NCI-H1092 (cell line): Measurements from ENCODE around the gene FOXP4.

Source experiments
- DNase-seq: peaks from one replicate; lab custom pipeline; 2025; lab: John Stamatoyannopoulos, UW

FOXP4 gene

DNA sequence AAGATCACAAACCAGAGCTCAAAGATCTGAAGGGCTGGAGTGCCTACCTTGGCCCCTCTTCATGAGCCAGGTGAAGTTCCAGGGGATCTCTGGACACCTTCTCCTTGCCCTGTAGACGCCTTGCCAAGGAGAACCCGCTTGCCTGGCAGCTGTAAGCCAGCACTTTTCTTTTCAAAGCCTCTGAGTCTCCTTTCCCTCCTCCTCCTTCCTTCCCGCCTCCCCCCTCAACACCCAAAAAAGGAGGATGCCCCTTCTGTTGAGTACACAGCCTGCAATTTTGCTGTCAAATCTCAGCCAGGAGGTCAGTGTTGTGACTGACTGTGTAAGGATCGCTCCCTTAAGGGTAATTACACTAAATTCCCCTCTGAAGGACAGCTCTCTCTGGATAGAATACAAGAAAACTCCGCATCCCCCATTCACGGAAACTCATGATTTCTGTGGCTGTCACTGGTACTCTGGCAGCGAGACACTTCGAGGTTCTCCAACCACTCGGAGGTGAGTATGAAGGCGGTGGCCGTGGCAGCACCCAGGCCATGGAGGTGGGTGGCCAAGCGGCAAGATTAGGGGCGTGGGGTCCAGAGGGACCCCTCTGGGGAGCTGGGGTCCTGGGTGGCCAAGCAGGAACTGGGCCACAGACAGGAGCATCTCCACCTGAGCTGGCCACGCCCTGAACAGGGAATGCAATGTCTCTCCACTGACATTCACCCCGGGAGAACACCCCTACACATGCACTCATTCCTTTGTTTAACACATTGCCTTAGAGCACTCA is 23.2 kb upstream of the FOXP4 start:
- no peak for DNase-seq

DNA sequence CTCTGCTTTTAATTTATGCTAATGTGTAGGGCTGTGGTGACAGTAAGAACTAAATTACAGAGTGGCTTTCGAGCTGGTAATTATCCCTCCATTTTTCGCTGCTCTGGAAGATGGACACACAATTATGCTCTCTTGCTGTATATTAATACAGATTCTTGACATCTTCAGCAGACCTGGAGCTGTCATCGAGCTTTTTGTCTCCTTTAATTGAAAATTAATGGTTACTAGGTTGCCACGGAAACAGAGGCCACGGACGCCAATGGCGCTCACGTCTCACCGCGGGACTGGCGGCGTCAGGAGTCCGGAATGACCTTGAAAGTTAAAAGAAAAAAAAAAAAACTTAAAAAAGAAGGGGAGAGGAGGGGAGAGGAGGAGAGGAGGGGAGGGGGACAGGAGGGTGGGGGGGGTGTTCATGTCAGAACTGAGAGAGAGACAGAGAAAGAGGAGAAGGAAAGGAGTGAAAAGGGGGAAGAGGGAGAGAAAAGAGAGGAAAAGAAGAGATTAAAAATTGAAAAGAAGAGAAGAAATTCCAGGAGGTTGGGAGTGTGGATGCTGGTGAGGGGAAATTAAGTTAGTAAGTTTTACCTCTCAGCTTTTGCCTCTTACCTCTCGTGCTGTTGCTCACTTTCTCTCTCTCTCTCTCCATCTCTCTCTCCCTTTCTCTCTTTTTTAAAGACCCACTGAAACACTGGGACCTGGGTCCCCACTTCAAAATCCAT is 22.1 kb upstream of the FOXP4 start:
- DNase-seq: no peak

DNA sequence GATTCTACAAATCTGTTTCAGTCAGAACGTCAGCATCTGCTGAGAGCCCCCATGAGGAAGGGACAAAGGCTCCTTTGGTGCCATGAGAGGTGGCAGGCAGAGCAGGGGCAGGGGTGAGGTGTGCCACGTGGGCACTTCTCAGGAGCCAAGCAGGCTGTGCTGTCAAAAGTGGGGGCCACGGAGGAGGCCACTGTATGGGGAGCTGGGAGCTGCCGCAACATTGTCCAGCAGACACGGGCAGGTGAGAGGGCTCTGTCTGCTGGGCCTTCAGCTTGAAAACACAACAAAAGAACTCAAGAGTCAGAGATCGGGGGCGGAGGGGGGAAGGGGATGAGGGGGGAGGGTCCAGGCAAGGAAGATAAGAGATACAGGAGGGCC is 21.6 kb upstream of the FOXP4 start:
- no peak for DNase-seq

DNA sequence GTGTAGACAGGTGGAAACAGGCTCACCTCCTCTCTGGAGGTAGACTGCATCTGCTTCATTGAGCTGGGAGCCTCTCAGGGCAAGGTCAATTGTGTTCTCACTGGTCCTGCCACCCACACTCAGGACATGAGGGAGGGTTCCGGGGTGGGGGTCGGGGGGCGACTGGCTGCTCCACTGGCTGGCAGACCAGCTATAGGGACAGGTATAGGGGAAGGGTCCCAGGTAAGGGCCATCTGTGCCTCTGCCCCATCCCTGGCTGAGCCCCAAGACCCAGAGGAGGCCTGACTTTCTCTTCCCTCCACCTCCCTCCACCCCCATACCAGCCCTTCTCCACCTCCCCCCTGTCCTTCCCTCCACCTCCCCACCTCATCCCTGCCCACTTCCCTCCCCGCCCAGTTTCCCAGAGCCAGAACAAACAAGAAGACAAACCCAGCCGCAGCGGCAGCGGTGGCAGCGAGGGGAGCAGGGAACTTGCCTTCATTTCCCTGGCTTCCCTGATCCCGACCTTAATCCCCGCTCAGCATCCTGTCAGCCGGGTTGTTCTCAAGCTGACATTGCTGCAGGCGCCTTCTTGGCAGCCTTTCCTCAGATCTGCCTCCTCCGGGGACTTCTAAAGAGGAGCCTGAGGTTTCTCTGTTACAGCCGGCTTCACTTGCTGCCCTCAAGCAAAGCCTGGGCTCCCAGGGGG is 18.3 kb upstream of the FOXP4 start:
- DNase-seq: peak; percentile 35

DNA sequence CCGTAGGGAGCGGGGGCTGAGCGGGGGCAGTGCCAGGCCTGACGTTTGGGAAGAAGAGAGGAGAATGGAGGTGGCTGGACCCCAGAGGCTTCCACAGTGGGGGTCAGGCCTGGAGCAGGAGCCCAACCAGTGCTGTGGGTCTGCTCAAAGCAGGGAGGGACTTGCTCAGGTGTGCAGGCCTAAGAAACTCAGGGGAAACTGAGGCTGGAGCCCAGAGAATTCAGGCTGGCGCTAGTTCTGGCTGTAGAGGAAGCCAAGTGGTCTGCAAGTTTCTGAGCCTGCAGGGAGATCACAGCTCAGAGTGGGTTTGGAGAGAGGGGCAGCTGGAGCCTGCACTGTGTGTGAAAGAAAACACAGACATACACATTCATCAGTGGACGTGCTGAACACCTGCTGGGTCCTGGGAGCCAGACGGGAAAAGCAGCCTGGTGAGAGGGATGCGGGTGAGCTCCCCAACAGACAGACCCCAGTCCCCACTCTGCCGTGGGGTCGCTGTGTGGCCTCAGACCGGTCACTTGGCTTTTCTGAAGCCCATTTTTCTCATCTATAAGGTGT is 17.7 kb upstream of the FOXP4 start:
- no peak for DNase-seq

DNA sequence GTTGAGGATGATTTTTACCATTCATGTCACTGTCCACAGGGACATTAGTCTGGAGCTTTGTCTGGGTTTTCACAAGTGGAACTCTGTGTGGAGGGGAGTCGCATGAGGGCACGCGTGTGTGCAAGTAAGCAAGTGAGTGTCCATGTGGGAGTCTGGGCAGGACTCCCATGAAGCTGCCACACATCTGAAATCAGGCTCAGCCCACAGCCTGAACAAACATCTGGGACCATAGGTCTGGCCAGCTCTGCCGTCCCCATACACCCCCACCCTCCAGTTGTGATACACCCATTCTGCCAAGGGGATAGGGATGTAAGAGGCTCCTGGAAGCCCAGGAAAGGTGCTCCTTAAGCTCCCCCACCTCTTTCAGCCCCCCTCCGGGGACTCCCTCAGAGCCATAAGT is 17.1 kb upstream of the FOXP4 start:
- DNase-seq: no peak

DNA sequence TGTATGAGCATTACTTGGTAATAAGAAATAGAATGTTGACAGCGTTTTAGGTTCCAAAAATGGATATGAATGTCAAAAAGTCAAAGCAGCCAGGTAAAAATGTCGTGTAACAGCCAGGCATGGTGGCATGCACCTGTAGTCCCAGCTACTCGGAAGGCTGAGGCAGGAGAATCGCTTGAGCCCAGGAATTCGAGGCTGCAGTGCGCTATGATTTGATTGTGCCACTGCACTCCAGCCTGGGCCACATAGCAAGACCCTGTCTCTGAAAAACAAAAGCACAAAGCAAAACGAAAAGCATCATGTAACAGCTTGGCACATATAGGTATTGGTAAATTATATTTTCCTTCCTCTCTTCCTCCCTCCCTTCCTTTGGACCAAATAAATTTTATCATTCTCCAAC is 16.2 kb upstream of the FOXP4 start:
- DNase-seq: no peak

DNA sequence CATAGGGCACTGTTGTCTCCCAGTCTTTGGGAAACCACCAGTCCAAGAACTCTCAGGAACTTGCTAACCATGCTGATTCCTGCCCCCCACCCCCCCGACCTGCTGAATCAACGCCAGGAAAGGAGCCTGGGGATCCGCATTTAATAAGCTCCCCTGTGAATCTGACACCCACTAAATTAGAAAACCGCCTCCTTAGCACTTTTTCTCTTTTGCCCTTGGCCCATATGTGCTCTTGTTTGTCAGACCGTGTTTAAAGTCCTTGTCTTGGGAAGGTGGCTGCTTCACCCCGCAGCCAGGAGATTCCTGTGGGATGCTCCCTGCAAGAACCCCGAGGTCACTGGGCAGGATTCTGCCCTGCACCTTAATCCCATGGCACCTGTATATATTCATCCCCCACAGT is 15.7 kb upstream of the FOXP4 start:
- DNase-seq: no peak

DNA sequence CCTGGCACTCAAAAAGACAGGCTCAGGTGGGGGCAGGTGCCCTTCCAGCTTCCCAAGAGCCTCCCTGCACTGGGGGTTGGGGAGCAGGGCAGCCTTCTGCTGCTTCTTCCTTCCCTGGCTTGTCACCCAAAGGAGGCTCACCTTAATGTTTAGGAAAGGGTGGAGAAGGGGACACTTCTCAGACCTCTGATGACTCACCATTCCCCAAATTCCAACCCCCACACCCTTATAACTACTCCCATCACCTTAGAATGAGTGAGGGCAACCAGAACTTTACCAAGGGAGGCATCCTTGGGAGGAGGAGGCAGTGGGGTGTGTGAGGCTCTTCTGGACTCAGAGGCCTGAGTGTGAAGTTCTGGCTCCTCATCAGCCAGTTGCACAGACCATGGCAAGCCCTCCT is 15.2 kb upstream of the FOXP4 start:
- no peak for DNase-seq

DNA sequence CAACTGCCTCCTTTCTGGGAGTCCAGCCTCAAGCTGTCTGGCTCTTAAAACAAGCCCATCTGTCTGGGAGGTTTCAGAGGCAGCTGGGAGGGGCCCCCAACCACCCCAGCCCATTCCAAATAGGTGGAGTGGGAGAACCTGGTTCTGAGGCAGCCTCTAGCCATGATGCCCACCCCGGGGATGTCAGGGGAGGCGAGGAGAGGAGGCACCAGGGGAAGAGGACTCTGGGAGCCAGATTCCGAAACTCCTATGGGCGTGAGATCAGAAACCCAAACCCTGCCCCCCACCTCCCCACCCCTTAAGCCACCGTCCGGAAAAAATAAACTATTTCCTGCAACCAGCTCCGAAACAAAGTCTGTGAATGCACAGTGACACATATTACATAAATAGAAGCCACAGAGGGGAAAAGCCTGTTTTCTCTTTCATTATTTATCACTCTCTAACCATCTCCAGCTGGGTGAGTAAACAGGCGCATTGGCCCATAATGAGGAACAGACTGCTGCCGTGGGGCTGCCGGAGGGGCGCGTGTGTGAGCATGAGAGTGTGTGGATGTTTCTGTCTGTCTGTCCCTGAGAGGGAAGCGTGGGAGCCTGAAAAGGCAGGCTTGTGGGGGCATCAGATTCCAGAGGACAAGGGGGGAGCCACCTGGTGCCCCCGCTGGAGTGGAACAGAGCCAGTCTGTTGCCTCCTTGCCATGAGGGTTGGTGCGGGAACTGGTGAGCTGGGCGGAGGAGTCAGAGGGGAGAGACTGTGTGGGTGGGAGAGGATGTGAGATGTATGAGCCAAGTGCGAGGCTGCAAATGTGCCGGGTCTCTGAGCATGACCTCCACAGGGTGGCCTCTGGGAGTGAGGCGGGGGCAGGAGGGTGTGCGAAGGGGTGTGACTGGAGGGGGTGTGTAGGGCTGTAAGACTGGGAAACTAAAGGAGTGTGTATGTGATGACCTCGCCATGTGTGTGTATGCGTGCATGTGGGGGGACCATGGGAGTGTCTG is 14.3 kb upstream of the FOXP4 start:
- DNase-seq: no peak

DNA sequence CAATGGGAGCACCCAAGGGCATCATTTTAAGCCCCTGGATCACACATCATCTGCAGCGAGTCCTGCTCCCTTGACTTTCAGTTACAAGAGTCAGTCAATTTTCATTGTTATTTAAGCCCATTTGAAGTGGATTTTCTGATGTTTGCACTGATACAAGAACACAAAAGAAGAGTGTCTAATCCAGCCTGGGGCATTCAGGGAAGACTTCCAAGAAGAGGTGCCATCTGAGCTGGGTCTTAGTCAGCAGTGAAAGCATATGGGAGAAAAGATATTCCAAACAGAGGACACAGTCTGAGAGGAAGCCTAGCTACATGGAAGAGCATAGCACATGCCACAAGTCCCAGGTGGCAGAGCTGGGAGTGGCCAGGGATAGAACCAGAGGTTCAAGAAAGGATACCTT is 10.4 kb upstream of the FOXP4 start:
- DNase-seq: no peak

DNA sequence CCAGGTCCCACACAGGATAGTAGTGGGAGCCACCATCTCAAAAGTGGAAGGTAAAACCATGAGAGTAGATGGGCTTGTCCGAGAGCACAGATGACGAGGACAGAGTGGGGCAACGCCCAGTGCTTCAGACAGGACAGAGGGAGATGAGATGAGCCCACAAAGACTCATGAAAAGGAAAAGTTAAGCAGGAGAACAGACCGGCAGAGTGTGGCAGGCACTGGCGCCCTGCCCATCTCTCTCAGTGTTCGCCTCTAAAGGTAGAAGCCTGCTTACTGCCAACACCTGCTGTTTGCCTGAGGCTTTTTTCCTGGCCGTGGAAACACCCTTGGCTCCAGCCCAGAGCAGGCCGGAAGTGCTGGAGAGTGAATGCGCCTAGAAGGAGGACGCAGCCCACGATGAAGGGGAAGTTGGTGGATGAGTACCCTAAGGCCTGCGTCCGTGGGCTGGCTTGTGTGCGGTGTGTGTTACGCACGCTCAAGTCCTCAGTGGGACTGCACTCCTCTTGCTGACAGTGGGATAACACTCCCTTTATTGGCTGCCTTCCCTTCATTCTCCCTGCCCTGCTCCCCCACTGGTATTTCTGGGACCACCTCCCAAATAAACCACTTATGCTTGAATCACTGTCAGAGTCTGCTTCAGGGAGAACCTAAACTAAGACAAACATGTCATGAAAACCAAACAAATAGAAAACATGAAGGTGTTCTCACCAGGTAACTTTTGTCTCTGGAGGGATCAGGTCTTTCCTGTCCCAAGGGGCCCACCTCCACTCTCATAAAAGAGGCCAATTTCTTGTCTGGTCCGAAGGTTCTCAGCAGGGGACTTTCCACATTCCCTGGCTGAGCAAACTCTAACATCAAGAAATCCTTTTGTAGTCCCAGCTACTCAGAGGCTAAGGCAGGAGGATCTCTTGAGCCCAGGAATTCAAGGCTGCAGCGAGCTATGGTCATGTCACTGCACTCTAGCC is 9.1 kb upstream of the FOXP4 start:
- peak; percentile 88 for DNase-seq

DNA sequence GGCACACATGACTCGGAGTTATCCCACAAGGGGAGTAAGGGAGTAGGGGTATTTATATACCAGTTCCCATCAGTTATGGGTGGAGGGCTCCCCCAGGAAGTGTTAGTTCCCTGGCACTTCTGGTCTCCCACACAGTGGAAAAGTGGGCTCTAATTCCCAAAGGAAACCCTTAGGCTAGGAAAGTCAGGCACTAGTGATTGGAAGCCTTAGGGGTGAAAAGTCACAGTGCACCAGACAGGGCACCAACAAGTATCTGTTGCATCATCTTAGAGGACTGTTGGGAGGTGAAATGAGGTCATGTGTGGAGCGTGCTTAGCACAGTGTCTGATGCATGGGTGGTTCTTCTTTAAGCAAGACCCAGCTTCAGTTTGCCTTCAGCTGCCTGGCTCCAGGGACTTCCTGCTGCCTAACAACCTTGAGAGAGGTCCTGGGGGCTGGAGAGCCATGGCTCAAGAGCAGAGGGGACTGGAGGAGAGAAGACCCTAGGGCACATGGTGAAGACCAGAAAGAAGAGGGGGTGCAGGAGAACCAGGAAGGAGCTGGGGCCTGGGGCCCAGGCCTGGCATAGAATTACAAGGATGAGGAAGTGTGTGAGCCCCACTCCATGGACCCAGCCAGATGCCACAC is 7.5 kb upstream of the FOXP4 start:
- no peak for DNase-seq

DNA sequence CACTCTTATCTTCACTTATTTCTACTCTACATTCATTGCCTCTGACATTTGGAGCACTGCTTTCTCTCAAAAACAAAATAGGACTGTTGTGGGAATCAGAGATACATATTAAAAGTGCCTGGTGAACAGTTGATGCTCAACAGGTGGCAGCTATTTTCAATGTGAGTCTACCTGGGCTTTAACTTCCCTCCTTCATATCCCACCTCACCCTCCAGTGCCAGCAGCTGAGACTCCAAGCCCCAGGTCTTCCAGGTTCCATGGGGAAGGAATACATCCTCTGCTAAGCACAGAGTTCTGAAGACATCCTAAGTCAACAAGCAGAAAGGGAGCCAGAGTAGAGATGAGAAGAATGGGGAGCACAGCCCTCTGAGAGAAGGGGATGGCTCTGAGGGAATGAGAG is 7.0 kb upstream of the FOXP4 start:
- no peak for DNase-seq

DNA sequence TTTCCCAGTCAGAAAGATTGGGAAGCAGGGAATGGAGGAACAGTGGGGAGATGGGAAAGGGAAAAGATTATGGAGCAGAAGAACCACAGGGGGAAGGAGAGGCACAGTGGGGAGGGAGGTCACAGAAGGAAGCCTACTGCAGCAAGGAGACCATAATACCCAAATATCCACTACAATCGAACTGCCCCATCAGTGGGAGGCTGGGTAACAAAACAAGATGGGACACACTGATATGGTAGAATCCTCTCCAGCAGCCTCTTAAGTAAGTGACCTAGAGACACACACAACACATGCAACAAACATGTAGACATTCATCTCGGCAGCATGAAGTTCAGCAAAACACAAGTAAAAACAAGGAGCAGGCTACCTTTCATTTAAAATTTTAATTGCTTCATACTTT is 4.8 kb upstream of the FOXP4 start:
- no peak for DNase-seq

DNA sequence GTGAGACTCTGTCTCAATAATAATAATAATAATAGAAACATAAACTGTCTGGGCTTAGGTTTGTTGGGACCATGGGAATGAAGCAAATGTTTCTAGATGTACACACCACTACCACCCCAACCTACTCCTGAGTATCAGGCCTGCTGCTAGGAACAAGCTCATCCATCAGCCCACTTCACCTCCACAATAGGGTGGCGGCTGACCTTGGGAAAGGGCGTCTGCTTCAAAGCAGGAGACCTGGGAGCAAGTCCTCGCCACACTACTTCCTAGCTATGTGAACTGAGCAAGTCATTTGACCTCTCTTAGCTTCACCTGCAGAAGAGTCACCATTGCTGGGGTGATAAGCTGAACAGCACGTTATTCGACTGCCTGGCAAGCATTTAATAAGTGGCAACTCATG is 3.1 kb upstream of the FOXP4 start:
- DNase-seq: no peak

DNA sequence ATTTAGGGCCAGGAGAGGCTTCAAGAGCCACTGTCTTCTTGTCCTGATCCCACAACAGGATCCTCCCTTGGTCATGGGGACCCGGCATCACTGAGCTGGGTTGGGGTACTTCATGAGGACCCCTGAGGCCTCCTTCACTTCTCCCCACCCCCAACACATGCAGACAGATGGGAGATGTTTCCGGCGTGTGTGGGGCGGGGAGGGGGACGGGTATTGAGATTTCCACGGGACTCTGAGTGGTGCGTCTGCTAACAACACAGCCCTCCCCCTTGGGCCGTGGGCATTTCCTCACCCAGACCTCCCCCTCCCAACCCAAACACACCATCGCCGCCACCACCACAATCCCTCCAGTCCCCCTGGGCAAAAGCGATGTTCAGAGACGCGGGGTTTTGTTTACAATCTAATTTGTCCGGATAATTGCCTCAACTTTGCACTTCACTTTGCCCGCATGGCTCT is 906 bp upstream of the FOXP4 start:
- DNase-seq: no peak

DNA sequence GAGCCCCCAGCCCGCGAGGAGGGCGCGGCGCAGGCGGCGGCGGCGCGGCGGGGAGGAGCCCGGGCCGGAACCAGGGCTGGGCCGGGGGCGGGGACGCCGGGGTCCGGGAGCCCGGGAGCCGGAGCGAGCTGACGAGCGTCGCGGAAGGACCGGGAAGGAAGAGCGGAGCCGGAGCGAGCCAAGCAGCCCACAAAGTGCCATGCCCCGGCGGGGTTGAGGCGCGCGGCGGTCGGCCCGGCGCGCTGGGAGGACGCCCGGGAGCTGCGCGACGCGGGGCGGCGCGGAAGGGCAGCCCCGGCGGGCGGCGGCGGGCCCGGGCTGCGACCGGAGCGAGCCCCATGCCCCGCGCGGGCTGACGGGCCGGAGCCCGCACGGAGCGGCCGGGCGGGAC is 289 bp downstream of the FOXP4 start:
- DNase-seq: no peak

DNA sequence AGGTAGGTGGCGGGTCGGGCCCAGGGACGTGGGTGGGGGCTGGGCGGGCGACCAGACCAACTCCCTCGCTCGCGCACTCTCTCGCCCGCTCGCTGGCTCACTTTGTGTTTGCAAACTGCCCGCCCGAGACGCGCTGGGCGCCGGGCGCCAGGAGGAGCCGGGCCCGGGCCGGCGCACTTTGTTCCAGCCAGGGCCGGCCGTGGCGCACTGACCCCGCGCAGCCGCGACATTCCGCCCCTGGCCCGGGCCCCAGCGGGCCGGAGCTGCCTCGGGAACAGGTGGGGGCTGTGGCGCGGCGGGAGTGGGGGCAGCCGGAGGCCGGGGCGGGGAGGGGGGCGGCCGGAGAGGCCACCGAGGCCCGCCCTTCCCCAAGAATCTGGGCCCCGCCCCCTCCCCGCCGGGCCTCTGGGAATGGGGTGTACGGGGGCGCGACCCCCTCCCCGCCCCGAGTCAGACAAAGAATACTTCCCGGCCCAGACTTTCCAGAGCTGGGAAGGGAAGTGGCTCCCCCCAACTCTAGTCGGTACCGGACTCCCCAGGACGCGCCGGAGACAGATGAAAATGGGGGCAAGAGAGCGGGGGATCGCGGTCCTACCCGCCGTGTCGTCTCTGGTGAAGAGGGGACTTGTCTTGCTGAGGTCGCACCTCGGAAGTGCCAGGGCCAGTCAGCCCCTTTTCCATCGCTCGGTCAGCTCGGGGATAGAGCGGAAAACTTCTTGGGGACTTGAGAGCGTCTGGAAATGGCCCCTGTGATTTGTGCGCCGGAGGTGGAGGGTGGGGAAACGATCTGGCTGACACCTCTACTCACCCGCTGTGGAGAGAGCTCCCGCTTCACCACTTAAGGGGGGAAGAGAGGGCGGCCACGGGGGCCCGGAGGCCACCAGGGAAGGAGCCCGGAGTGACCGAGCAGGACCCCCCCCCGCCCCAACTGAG is 951 bp downstream of the FOXP4 start:
- no peak for DNase-seq
